ENCODE measurements around the gene AKAP12.

Gene AKAP12
- total RNA-seq, result 1.5 reads per million

- DNase-seq, result no peak
Measured at GRCh38 chr6:151239603-151240035, at the start of gene AKAP12. Gene AKAP12, plus strand, starts transcription at chr6:151239967. Its CDS starts 596 bp downstream, at chr6:151240563.

- no peak for DNase-seq
Measured at GRCh38 chr6:151191527-151191926, 48.2 kb upstream of the AKAP12 start.

GRCh38 chr6:151196555-151196954 is 43.2 kb upstream of the AKAP12 start:
- no peak for DNase-seq

- no peak for DNase-seq
Measured at GRCh38 chr6:151197556-151197955, 42.2 kb upstream of the AKAP12 start.

- no peak for DNase-seq
Measured at GRCh38 chr6:151199991-151200390, 39.8 kb upstream of the AKAP12 start.

GRCh38 chr6:151205721-151206600 is 33.8 kb upstream of the AKAP12 start:
- DNase-seq, result no peak

GRCh38 chr6:151207674-151208073 is 32.1 kb upstream of the AKAP12 start:
- no peak for DNase-seq

- DNase-seq, result no peak
Measured at GRCh38 chr6:151209071-151209831, 30.5 kb upstream of the AKAP12 start.

GRCh38 chr6:151211075-151211474 is 28.7 kb upstream of the AKAP12 start:
- DNase-seq, result no peak

- DNase-seq, result no peak
Measured at GRCh38 chr6:151213352-151213751, 26.4 kb upstream of the AKAP12 start.

- DNase-seq, result no peak
Measured at GRCh38 chr6:151215999-151216398, 23.8 kb upstream of the AKAP12 start.

GRCh38 chr6:151216804-151217203 is 23.0 kb upstream of the AKAP12 start:
- no peak for DNase-seq

- DNase-seq, result no peak
Measured at GRCh38 chr6:151219192-151219591, 20.6 kb upstream of the AKAP12 start.

GRCh38 chr6:151224076-151224475 is 15.7 kb upstream of the AKAP12 start:
- DNase-seq, result no peak

GRCh38 chr6:151225919-151226318 is 13.8 kb upstream of the AKAP12 start:
- DNase-seq, result no peak

- no peak for DNase-seq
Measured at GRCh38 chr6:151228788-151229400, 10.9 kb upstream of the AKAP12 start.

GRCh38 chr6:151229401-151230276 is 10.1 kb upstream of the AKAP12 start:
- no peak for DNase-seq

- no peak for DNase-seq
Measured at GRCh38 chr6:151230277-151230577, 9.5 kb upstream of the AKAP12 start.

GRCh38 chr6:151232899-151233298 is 6.9 kb upstream of the AKAP12 start:
- DNase-seq, result no peak

GRCh38 chr6:151233731-151234130 is 6.0 kb upstream of the AKAP12 start:
- DNase-seq, result no peak

GRCh38 chr6:151236668-151237401 is 2.9 kb upstream of the AKAP12 start:
- DNase-seq, result no peak

Data from effector CD4-positive, alpha-beta T cell (primary cell).